ENCODE results near the gene AIFM3. TPM values are rescaled to one million over a fixed set of nuclear protein-coding genes. Genes with fewer than 3 reads are reported as not detected.
"Not testable (repeated sequence)": the region's sequence is repeated elsewhere in the genome, so short reads cannot be mapped to it uniquely, and the experiment has no call there.

Gene AIFM3
- total and polyA plus RNA-seq, 2 of the 13 experiments (the other 11 are each of a cell fraction or from before 2014, with no cell fraction given), result 9.0 to 15.3 TPM

DNA sequence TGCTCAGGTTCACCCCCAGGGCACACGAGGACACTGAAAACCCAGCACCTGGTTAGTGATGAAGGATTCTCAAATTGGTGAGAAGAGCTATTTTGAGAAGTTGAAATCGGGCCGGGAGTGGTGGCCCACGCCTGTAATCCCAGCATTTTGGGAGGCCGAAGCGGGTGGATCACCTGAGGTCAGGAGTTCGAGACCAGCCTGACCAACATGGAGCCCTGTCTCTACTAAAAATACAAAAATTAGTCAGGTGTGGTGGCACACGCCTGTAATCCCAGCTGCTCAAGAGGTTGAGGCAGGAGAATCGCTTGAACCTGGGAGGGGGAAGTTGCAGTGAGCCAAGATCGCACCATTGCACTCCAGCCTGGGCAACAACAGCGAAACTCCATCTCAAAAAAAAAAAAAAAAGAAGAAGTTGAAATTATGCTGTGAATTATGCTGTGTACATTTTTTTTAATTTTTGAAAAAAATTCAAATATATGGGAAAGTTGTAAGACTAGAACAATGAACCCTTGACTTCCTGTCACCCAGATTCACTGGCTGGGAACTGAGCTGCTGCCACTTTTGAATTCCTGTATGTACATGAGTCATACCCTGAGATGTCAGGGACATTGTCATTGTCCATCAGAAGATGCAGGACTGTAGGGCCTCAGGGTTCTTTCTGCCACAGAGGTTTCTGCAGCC is 5.1 kb downstream of the AIFM3 start:
- TF ChIP-seq TEAD3 (CRISPR knock-in tag; optimal IDR thresholded peaks at IDR 0.05; ENCODE audit: borderline replicate concordance), result peak; percentile 21
- peak; percentile 61 for TF ChIP-seq FOSL2 (CRISPR knock-in tag; IDR thresholded peaks at IDR 0.05)
- intact Hi-C loops (cut with micrococcal nuclease; ENCODE audit: unreplicated experiment); H3K79me2 ChIP-seq (ENCODE audit: insufficient read depth, low read length); H2AFZ ChIP-seq (ENCODE audit: low read length); in situ Hi-C loops (cut with HindIII; ENCODE audit: extremely low pct_ligation_motif_present, low pct_unique_long_range_greater_than_20kb); H3K9ac ChIP-seq (ENCODE audit: insufficient read depth, low read depth, low read length); H3K27ac ChIP-seq (ENCODE audit: extremely low read length, insufficient read depth, low read length); DNase-seq (ENCODE audit: low spot score); H3K4me3 ChIP-seq (replicated peaks in 1 of 3; ENCODE audit: insufficient read depth in 1 of 3, low read depth in 2 of 3, low read length in 3 of 3); FAIRE-seq; H3K36me3 ChIP-seq (replicated peaks in 1 of 2; ENCODE audit: control insufficient read depth in 1 of 2, insufficient read depth in 2 of 2, low read length in 2 of 2); H3K4me2 ChIP-seq (ENCODE audit: low read depth, low read length); H3K27me3 ChIP-seq (ENCODE audit: control insufficient read depth in 1 of 2, insufficient read depth in 2 of 2, low read length in 2 of 2); ATAC-seq; H4K20me1 ChIP-seq (ENCODE audit: insufficient read depth, low read length); H3K9me3 ChIP-seq (ENCODE audit: low read length); BruUV-seq (replicated peaks); CTCF ChIA-PET (ENCODE audit: low intra/inter-chr PET ratio, low total read pairs): not testable (repeated sequence)
- POLR2A ChIA-PET, result interaction anchor here (0.7 to 5.1 kb wide), 4 partner anchors 9 to 110 kb away, joined by 3 to 33 read pairs (median 4); partner anchors contain the start of gene LZTR1
- peaks cover 11% of the 10 kb centered on the region for H3K4me1 ChIP-seq (ENCODE audit: insufficient read depth, low read length)
- WGBS (ENCODE audit: low lambda C conversion rate), result 85% methylated on average over 11 of the region's 11 CpGs

GRCh38 chr22:20972933-20973577 is 6.0 kb downstream of the AIFM3 start:
- POLR2A ChIA-PET, result interaction anchor here (0.7 to 5.1 kb wide), 3 partner anchors 9 to 111 kb away, joined by 3 to 33 read pairs (median 3); partner anchors contain the start of gene LZTR1
- BruUV-seq (replicated peaks), result no TSS peak

More at GRCh38 chr22:20972933-20973577, 6.0 kb downstream of the AIFM3 start:
- 73% methylated on average over 8 of the region's 21 CpGs for WGBS (ENCODE audit: low lambda C conversion rate)
- Histone ChIP-seq H3K9ac (ENCODE audit: insufficient read depth, low read depth, low read length) (no peak overlapping the region), H4K20me1 (ENCODE audit: insufficient read depth, low read length) (no peaks in the 10 kb centered on the region), H2AFZ (ENCODE audit: low read length) (no peak overlapping the region), H3K4me2 (ENCODE audit: low read depth, low read length) (no peak overlapping the region), H3K79me2 (ENCODE audit: insufficient read depth, low read length) (no peaks in the 10 kb centered on the region), H3K36me3 (replicated peaks in 1 of 2; ENCODE audit: control insufficient read depth in 1 of 2, insufficient read depth in 2 of 2, low read length in 2 of 2) (no peaks in the 10 kb centered on the region), H3K27ac (ENCODE audit: extremely low read length, insufficient read depth, low read length) (no peak overlapping the region), H3K27me3 (ENCODE audit: control insufficient read depth in 1 of 2, insufficient read depth in 2 of 2, low read length in 2 of 2) (no peaks in the 10 kb centered on the region), H3K4me1 (ENCODE audit: insufficient read depth, low read length) (peaks cover 8% of the 10 kb centered on the region; the same call in 1 of the 2 replicates), H3K9me3 (ENCODE audit: low read length) (no peaks in the 10 kb centered on the region), H3K4me3 (replicated peaks in 1 of 3; ENCODE audit: insufficient read depth in 1 of 3, low read depth in 2 of 3, low read length in 3 of 3) (no peak overlapping the region)
- intact Hi-C loops (cut with micrococcal nuclease; ENCODE audit: unreplicated experiment), result no loop called here
- FAIRE-seq, result no peak
- in situ Hi-C loops (cut with HindIII; ENCODE audit: extremely low pct_ligation_motif_present, low pct_unique_long_range_greater_than_20kb), result no loop called here
- ATAC-seq, result no peak
- DNase-seq (ENCODE audit: low spot score), result no peak
- CTCF ChIA-PET (ENCODE audit: low intra/inter-chr PET ratio, low total read pairs), result no interaction called here
- TF ChIP-seq AGO2 (optimal IDR thresholded peaks at IDR 0.05; ENCODE audit: low read depth, low read length) (peak; percentile 23), RBAK (CRISPR knock-in tag; IDR thresholded peaks at IDR 0.05) (no peak), ZNF430 (CRISPR knock-in tag; IDR thresholded peaks at IDR 0.05) (no peak)
